Hepatocyte (in vitro differentiated cells): ENCODE data around the gene FAN1.

Experiments used
- EZH2 ChIP-seq: fragments of 200-600 bp; sonication (generic); IDR thresholded peaks from 2 replicates; pipeline ENCODE4 v1.6.1; 2016; ENCODE audit warnings: antibody characterized with exemption, mild to moderate bottlenecking, borderline replicate concordance
- TF ChIP-seq, protein P1 (sequence below): fragments of 200-600 bp; sonication (generic); IDR thresholded peaks from 2 replicates; pipeline ENCODE4 v1.5.1; 2016; ENCODE audit warnings: antibody characterized with exemption, mild to moderate bottlenecking; ENCODE audit not compliant: poor library complexity

DNA sequence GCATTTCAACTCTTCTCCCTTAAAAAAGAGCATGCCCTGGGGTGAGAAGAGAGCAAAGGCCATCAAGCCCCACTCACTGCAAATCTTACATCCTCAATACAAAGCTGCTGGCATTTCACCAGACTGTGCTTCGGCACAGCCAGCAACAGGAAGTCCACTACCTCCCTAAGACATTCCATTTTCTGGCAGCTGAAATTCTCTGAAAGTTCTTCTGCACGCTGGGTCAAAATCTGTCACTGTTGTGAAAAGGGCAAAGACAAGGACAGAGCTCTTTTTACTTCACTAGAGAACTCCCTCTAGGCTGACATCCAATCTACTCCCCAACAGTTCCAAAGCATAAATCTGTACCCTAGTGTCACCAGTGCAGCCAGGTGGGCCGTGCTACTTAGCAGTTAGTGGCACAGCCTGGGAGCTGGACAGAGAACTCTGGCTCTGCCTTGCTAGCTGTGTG lies 81.4 kb downstream of the FAN1 start:
- TF ChIP-seq, protein P1, sequence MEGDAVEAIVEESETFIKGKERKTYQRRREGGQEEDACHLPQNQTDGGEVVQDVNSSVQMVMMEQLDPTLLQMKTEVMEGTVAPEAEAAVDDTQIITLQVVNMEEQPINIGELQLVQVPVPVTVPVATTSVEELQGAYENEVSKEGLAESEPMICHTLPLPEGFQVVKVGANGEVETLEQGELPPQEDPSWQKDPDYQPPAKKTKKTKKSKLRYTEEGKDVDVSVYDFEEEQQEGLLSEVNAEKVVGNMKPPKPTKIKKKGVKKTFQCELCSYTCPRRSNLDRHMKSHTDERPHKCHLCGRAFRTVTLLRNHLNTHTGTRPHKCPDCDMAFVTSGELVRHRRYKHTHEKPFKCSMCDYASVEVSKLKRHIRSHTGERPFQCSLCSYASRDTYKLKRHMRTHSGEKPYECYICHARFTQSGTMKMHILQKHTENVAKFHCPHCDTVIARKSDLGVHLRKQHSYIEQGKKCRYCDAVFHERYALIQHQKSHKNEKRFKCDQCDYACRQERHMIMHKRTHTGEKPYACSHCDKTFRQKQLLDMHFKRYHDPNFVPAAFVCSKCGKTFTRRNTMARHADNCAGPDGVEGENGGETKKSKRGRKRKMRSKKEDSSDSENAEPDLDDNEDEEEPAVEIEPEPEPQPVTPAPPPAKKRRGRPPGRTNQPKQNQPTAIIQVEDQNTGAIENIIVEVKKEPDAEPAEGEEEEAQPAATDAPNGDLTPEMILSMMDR: no peak
- no peak for TF ChIP-seq EZH2
